Right hindlimb (tissue), 1 donor: ENCODE results near the gene BMP10.

Experiments
- DNase-seq: peaks from one replicate; pipeline ENCODE4 v3.0.0-alpha.2; 2018

BMP10 gene

GRCh38 chr2:68889021-68889420, 17.8 kb upstream of the BMP10 start:
- DNase-seq: no peak

DNA sequence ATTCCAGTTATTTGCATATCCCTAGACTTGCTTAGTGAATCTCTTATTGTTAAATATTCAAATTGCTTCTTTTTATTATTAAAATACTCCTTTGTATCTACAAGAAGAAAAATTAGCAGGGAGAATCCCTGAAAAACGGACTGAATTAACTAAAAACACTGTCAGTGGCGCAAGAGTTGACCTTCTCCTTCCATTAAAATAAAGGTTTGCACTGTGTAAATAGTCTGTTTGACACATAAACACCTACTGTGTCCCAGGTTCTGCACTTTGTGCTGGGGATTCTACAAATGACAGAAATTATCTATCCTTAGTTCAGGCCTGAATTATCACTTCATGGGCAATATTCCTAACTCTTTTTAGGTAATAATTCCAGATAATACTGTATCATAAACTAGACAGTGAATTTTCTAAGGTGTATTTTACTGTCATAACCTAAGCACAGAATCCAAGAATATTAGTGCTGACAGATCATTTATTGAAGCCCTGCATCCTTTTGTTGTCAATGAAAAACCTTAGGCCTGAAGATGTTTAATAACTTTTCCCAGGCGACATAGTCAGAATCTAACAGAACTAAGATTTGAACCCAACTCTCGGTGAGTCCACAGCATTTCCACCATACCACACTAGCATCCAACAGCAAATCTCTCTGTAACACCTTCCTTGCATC, 17.0 kb upstream of the BMP10 start:
- no peak for DNase-seq

DNA sequence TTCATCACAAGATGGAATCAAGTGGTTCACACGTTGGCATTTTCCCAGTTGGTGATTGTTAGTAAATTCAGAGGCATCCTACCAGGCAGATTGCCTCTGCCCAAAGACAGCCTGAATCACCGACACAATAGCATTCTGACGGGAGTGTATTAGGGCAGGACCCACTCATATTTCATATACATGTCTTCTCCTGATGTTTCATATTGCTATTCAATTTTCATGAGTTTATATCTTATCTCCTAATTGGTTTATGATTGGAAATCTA, 14.5 kb upstream of the BMP10 start:
- no peak for DNase-seq

- no peak for DNase-seq
These were observed 14.0 kb upstream of the BMP10 start for GRCh38 chr2:68885074-68885810.

- no peak for DNase-seq
These were observed 9.0 kb upstream of the BMP10 start for GRCh38 chr2:68880213-68880612.

DNA sequence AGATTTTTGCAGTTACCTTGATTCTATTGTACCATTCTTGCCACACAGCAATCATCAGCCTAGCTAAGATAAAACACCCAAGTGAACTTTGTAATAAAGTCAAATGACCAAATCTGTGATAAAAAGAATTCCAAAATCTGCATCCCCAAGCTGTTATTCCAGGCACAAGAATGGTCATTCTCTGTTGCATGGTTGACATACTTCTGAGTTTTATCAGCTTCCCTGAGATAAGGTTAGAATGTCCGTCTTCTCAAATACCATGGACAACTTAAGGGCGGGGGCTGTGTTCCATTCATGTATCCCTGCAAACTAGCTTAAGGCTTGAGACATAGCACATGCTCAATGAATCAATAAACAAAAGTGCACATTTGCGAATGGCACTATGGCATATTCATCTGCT, 8.1 kb upstream of the BMP10 start:
- DNase-seq: no peak

- DNase-seq: no peak
These were observed 7.6 kb upstream of the BMP10 start for GRCh38 chr2:68878753-68879152.

- no peak for DNase-seq
These were observed 7.0 kb upstream of the BMP10 start for GRCh38 chr2:68878071-68878711.

GRCh38 chr2:68877079-68877772, 6.0 kb upstream of the BMP10 start:
- no peak for DNase-seq

DNA sequence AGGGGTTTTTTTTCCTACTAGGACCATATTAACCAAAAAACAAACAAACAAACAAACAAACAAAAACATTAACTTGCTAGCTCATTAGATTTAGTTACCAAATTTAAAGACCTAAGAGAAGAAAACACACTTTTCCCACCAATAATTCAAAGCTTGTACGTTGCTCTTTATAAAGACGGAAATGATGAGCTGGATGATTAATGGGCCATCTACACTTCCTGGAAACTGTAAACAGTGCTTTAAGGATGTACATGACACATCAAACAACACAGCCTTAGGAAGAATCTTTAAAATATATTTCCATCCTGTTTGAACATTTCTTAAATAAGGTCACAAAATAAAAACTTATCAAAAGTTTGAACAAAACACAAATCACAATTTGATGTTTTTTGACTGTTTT, 982 bp downstream of the BMP10 start:
- DNase-seq: no peak

DNA sequence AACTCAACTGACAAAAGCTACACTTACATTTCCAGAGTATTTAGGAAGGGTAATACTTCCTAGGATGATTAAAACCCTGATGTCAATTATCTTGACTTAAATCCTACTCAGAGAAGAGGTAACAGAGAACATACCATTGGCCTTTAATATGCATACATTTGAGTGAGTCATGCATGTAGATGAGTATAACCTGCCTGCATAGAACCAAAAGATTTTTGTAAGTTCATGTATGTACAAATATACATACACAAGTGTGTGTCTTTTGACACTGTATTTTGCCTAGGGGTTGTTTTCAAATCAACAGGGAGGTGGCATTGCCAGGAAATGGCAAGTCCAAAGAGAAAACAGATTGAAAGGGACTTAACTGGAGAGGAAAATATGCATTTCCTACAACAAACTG, 6.1 kb downstream of the BMP10 start:
- DNase-seq: no peak

DNA sequence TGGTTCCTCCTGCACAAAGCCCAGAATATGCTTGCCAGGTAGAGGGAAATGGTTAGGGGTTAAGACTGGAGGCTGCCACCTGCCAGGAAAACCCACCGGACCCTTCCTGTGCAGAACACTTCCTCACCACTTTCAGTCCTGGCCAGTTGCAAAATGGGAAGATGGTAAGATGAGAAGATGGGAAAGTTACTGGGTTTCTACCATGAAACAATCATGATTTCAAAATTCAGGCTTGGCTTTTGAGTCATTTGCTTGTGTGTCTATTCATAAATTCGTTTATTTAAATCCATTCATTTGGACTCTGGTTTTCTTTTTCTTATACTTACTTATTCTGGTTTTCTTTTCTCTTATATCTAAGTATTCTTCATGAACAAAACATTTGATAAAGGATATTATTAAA, 7.2 kb downstream of the BMP10 start:
- no peak for DNase-seq

DNA sequence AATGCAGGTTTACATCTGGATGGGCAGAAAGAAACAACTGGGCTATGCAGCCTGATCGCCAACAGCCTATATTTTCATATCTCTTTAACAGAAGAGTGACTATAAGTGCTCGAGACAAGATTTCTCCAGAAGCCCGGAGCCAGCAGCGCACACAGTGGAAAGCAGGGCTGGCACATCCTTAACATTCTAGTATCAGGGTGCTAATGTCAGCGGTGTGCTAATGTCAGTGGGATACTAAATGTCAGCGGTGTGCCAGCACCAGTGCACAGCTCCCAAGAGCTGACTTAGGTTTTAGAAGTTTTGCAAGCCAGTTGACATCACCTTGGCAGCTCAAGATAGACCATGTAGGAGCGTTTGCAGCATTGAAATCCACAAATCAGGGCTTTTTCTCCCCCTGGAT, 8.3 kb downstream of the BMP10 start:
- no peak for DNase-seq

DNA sequence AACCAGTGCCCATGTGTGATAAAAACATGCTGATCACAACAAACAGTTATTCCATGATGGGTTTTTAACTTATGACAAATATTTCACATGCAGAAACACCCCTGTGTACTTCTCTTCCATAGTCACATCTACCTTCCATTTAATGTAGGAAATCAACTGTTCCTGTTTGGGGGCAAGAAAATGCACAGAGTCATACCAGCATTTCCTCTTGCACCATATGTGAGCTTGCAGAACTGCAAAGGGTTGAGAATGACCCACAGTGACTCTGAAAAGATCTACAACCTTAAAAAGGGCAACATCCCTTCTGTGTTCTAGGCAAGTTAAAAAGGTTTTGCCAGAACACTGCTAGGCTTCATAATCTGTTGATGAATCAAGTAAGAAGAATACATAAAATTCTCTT, 9.9 kb downstream of the BMP10 start:
- no peak for DNase-seq

- no peak for DNase-seq
These were observed 11.1 kb downstream of the BMP10 start for GRCh38 chr2:68860111-68860510.

DNA sequence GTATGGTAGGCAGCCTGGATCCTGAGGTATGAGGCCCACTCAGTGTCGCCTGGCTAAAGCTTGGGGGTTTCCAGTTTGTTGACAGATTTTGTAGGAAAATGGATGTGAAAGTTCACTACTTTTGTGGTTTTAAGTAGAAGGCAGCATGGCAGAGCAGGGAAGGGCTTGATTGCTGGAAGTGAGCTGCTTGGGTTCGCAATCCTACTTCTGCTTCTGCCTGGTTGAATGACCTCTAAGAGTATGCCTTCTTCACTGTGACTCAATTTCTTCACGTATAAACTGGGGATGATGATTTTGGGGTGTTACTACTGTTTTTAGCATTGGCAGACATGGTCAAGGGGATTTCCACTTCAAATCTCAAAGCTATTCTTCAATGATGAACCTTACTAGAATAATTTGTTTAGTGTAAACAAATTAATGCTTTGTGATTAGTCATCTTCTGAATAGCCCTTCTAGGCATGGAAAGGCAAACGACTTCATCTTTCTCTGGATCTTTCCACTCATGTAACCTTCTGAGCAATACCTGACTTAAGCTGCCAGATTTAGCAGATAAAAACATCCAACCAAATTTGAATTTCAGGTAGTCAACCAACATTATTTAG, 13.2 kb downstream of the BMP10 start:
- DNase-seq: no peak

GRCh38 chr2:68857202-68857845, 13.9 kb downstream of the BMP10 start:
- DNase-seq: no peak

GRCh38 chr2:68855550-68855949, 15.6 kb downstream of the BMP10 start:
- DNase-seq: no peak

GRCh38 chr2:68854476-68854875, 16.7 kb downstream of the BMP10 start:
- no peak for DNase-seq

GRCh38 chr2:68853915-68854314, 17.3 kb downstream of the BMP10 start:
- DNase-seq: no peak

GRCh38 chr2:68853035-68853434, 18.2 kb downstream of the BMP10 start:
- no peak for DNase-seq

GRCh38 chr2:68850524-68850923, 20.7 kb downstream of the BMP10 start:
- DNase-seq: no peak

GRCh38 chr2:68849579-68850030, 21.6 kb downstream of the BMP10 start:
- DNase-seq: no peak
